H1 (cell line): ENCODE results near the gene ADAMTS8. TPM values are rescaled to one million over a fixed set of nuclear protein-coding genes. Genes with fewer than 3 reads are reported as not detected.

Experiments
- TBP ChIP-seq: IDR thresholded peaks from 2 replicates; pipeline ENCODE4 v1.6.1; 2011; ENCODE audit warnings: low read depth, low read length, improper control_type of control experiment
- polyA plus RNA-seq, 7 experiments: library from polyadenylated mRNA; depleted of rRNA in 3 of 7; stranded (reverse) in 5 of 7; unstranded in 2 of 7; fragments of >200 nt in 5 of 7; fragments of 200-250 nt in 2 of 7; gene quantifications; 1 replicate in 5 of 7; 2 replicates in 1 of 7; 4 replicates in 1 of 7; pipeline versions ENCODE4 v1.2.1 to v1.2.3, GENCODE V29; 2011 to 2013; ENCODE audit warnings: missing spikeins in 2 of 7, mixed read lengths in 2 of 7
- total RNA-seq: library from RNA; stranded (reverse); fragmentation: NEBNext Ultra II Directional; extraction: Animal tissue kit (Norgen Biotek cat#: 25700); gene quantifications from 2 replicates; pipeline ENCODE4 v1.2.1, GENCODE V29; 2021
- TF ChIP-seq, protein P1 (sequence below): fragments of 300-600 bp; sonication (generic); IDR thresholded peaks from 2 replicates; pipeline ENCODE4 v1.7.1; 2012; ENCODE audit warnings: low read length, moderate library complexity, mild to moderate bottlenecking, inconsistent platforms; ENCODE audit not compliant: insufficient replicate concordance

ADAMTS8 gene
- total and polyA plus RNA-seq, 2 of the 8 experiments (the other 6 are each of a cell fraction or from before 2014, with no cell fraction given) = 9.3 to 16.6 TPM

DNA sequence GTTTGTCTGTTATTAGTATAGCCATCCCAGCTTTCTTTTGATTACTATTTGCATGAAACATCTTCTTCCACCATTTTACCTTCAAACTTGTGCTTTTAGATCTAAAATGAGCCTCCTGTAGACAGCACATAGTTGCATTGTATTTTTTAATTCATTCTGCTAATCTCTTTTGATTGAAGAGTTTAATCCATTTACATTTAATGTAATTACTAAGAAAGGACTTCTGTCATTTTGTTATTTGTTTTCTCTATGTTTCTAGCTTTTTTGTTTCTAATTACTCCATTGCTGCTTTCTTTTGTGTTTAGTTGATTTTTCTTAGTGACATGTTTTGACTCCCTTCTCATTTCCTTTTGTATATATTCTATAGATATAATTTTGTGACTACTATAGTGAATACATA, 70.0 kb downstream of the ADAMTS8 start (continued):
- TF ChIP-seq, protein P1, sequence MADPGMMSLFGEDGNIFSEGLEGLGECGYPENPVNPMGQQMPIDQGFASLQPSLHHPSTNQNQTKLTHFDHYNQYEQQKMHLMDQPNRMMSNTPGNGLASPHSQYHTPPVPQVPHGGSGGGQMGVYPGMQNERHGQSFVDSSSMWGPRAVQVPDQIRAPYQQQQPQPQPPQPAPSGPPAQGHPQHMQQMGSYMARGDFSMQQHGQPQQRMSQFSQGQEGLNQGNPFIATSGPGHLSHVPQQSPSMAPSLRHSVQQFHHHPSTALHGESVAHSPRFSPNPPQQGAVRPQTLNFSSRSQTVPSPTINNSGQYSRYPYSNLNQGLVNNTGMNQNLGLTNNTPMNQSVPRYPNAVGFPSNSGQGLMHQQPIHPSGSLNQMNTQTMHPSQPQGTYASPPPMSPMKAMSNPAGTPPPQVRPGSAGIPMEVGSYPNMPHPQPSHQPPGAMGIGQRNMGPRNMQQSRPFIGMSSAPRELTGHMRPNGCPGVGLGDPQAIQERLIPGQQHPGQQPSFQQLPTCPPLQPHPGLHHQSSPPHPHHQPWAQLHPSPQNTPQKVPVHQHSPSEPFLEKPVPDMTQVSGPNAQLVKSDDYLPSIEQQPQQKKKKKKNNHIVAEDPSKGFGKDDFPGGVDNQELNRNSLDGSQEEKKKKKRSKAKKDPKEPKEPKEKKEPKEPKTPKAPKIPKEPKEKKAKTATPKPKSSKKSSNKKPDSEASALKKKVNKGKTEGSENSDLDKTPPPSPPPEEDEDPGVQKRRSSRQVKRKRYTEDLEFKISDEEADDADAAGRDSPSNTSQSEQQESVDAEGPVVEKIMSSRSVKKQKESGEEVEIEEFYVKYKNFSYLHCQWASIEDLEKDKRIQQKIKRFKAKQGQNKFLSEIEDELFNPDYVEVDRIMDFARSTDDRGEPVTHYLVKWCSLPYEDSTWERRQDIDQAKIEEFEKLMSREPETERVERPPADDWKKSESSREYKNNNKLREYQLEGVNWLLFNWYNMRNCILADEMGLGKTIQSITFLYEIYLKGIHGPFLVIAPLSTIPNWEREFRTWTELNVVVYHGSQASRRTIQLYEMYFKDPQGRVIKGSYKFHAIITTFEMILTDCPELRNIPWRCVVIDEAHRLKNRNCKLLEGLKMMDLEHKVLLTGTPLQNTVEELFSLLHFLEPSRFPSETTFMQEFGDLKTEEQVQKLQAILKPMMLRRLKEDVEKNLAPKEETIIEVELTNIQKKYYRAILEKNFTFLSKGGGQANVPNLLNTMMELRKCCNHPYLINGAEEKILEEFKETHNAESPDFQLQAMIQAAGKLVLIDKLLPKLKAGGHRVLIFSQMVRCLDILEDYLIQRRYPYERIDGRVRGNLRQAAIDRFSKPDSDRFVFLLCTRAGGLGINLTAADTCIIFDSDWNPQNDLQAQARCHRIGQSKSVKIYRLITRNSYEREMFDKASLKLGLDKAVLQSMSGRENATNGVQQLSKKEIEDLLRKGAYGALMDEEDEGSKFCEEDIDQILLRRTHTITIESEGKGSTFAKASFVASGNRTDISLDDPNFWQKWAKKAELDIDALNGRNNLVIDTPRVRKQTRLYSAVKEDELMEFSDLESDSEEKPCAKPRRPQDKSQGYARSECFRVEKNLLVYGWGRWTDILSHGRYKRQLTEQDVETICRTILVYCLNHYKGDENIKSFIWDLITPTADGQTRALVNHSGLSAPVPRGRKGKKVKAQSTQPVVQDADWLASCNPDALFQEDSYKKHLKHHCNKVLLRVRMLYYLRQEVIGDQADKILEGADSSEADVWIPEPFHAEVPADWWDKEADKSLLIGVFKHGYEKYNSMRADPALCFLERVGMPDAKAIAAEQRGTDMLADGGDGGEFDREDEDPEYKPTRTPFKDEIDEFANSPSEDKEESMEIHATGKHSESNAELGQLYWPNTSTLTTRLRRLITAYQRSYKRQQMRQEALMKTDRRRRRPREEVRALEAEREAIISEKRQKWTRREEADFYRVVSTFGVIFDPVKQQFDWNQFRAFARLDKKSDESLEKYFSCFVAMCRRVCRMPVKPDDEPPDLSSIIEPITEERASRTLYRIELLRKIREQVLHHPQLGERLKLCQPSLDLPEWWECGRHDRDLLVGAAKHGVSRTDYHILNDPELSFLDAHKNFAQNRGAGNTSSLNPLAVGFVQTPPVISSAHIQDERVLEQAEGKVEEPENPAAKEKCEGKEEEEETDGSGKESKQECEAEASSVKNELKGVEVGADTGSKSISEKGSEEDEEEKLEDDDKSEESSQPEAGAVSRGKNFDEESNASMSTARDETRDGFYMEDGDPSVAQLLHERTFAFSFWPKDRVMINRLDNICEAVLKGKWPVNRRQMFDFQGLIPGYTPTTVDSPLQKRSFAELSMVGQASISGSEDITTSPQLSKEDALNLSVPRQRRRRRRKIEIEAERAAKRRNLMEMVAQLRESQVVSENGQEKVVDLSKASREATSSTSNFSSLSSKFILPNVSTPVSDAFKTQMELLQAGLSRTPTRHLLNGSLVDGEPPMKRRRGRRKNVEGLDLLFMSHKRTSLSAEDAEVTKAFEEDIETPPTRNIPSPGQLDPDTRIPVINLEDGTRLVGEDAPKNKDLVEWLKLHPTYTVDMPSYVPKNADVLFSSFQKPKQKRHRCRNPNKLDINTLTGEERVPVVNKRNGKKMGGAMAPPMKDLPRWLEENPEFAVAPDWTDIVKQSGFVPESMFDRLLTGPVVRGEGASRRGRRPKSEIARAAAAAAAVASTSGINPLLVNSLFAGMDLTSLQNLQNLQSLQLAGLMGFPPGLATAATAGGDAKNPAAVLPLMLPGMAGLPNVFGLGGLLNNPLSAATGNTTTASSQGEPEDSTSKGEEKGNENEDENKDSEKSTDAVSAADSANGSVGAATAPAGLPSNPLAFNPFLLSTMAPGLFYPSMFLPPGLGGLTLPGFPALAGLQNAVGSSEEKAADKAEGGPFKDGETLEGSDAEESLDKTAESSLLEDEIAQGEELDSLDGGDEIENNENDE = no peak
- no peak for TF ChIP-seq TBP
- TF ChIP-seq, all 59 proteins: peak for 0
